WTC11 (cell line): ENCODE data around the gene ZYG11B. TPM values are rescaled to one million over a fixed set of nuclear protein-coding genes. Genes with fewer than 3 reads are reported as not detected.
"Not testable (repeated sequence)": the region's sequence is repeated elsewhere in the genome, so short reads cannot be mapped to it uniquely, and the experiment has no call there.

Experiments
- ATAC-seq: fragments of 200-7000 bp; cut with Tn5 transposase; 2 replicates; pipeline ENCODE4 v1.10.0; 2021; ENCODE audit warnings: mild to moderate bottlenecking, moderate library complexity
- CTCF ChIA-PET: fragments of 300-600 bp; sonication (Branson Sonifier 250); formaldehyde crosslinking; loops from one replicate; lab custom pipeline; 2021; ENCODE audit warnings: antibody characterized with exemption; lab: Charles Lee
- POLR2A ChIA-PET: fragments of 350-600 bp; sonication (Branson Sonifier 250); formaldehyde crosslinking; loops from one replicate; lab custom pipeline; 2021; ENCODE audit warnings: antibody characterized with exemption; lab: Charles Lee
- DNase-seq: peaks from one replicate; pipeline ENCODE4 v3.0.0; 2021; ENCODE audit warnings: low spot score
- H3K27ac Mint-ChIP-seq: 2 replicates; pipeline ENCODE4 v1.8.0; 2021; ENCODE audit warnings: mixed read lengths
- H3K27me3 Mint-ChIP-seq: 2 replicates; pipeline ENCODE4 v1.8.0; 2021; ENCODE audit warnings: low read depth, mild to moderate bottlenecking, moderate library complexity, mixed read lengths
- H3K36me3 Mint-ChIP-seq: 2 replicates; pipeline ENCODE4 v1.8.0; 2021; ENCODE audit warnings: mixed read lengths
- H3K4me1 Mint-ChIP-seq: 2 replicates; pipeline ENCODE4 v1.8.0; 2022; ENCODE audit warnings: mixed read lengths
- H3K4me3 Mint-ChIP-seq: 2 replicates; pipeline ENCODE4 v1.8.0; 2021; ENCODE audit warnings: mild to moderate bottlenecking, moderate library complexity, mixed read lengths
- H3K9me3 Mint-ChIP-seq: 2 replicates; pipeline ENCODE4 v1.8.0; 2021; ENCODE audit warnings: mixed read lengths
- FOXP4 ChIP-seq: sonication (generic); formaldehyde crosslinking; IDR thresholded peaks from 2 replicates; pipeline ENCODE4 v1.8.0; 2022; ENCODE audit warnings: mild to moderate bottlenecking, missing genetic modification reagents
- GABPB1 ChIP-seq: sonication (generic); formaldehyde crosslinking; IDR thresholded peaks from 2 replicates; pipeline ENCODE4 v1.8.1; 2023; ENCODE audit warnings: mild to moderate bottlenecking, missing genetic modification reagents
- GTF2I ChIP-seq: fragments of 250-450 bp; sonication (Bioruptor Pico); conservative IDR thresholded peaks from 2 replicates; pipeline ENCODE4 v1.4.0; 2021; ENCODE audit warnings: mild to moderate bottlenecking
- JAZF1 ChIP-seq: fragments of 250-450 bp; sonication (Bioruptor Pico); IDR thresholded peaks from 2 replicates; pipeline ENCODE4 v1.9.0; 2021; ENCODE audit warnings: moderate library complexity, mild to moderate bottlenecking, inconsistent platforms
- KAT7 ChIP-seq: sonication (generic); formaldehyde crosslinking; IDR thresholded peaks from 2 replicates; pipeline ENCODE4 v1.8.1; 2023; ENCODE audit warnings: missing genetic modification reagents, mild to moderate bottlenecking, borderline replicate concordance
- NFATC4 ChIP-seq: fragments of 250-450 bp; sonication (Bioruptor Pico); IDR thresholded peaks from 2 replicates; pipeline ENCODE4 v1.9.0; 2021; ENCODE audit warnings: mild to moderate bottlenecking
- TEAD1 ChIP-seq: sonication (generic); formaldehyde crosslinking; IDR thresholded peaks from 2 replicates; pipeline ENCODE4 v1.8.0; 2022; ENCODE audit warnings: mild to moderate bottlenecking, missing genetic modification reagents
- TP53 ChIP-seq: sonication (generic); formaldehyde crosslinking; IDR thresholded peaks from 2 replicates; pipeline ENCODE4 v1.8.1; 2023; ENCODE audit warnings: mild to moderate bottlenecking, missing genetic modification reagents
- ZMAT4 ChIP-seq: fragments of 250-450 bp; sonication (Bioruptor Pico); IDR thresholded peaks from 2 replicates; pipeline ENCODE4 v1.9.0; 2021; ENCODE audit warnings: mild to moderate bottlenecking
- ZNF281 ChIP-seq: sonication (generic); formaldehyde crosslinking; IDR thresholded peaks from 2 replicates; pipeline ENCODE4 v1.8.0; 2023; ENCODE audit warnings: mild to moderate bottlenecking, missing genetic modification reagents
- ZNF396 ChIP-seq: fragments of 250-450 bp; sonication (Bioruptor Pico); IDR thresholded peaks from 2 replicates; pipeline ENCODE4 v1.8.0; 2021; ENCODE audit warnings: mild to moderate bottlenecking, moderate library complexity, borderline replicate concordance
- ZNF416 ChIP-seq: fragments of 250-450 bp; sonication (Bioruptor Pico); IDR thresholded peaks from 2 replicates; pipeline ENCODE4 v1.9.0; 2021; ENCODE audit warnings: mild to moderate bottlenecking, inconsistent platforms
- ZNF425 ChIP-seq: fragments of 250-450 bp; sonication (Bioruptor Pico); conservative IDR thresholded peaks from 2 replicates; pipeline ENCODE4 v1.9.0; 2021; ENCODE audit warnings: mild to moderate bottlenecking
- total RNA-seq: library from RNA; stranded (reverse); gene quantifications from 3 replicates; pipeline ENCODE4 v1.2.3, GENCODE V29; 2021
- TF ChIP-seq, protein P1 (sequence below): sonication (generic); formaldehyde crosslinking; IDR thresholded peaks from 2 replicates; pipeline ENCODE4 v1.8.1; 2022; ENCODE audit warnings: missing genetic modification reagents, borderline replicate concordance
- TF ChIP-seq, protein P2 (sequence below): sonication (generic); formaldehyde crosslinking; IDR thresholded peaks from 2 replicates; pipeline ENCODE4 v1.8.0; 2023; ENCODE audit warnings: missing genetic modification reagents

The ZYG11B gene
- total RNA-seq, 1 experiment from 2014 or later: 19.2 TPM

GRCh38 chr1:52801011-52801410 is 74.8 kb downstream of the ZYG11B start:
- no peak for DNase-seq
- CTCF ChIA-PET: no interaction called here
- Mint-ChIP-seq H3K4me1 (no peaks in the 10 kb centered on the region), H3K27ac (no peak overlapping the region), H3K4me3 (no peak overlapping the region), H3K9me3 (no peaks in the 10 kb centered on the region), H3K36me3 (peaks cover 4% of the 10 kb centered on the region), H3K27me3 (no peaks in the 10 kb centered on the region)
- POLR2A ChIA-PET: no interaction called here
- ATAC-seq: no peak
- TF ChIP-seq ZNF281 (no peak), ZNF396 (CRISPR knock-in tag) (no peak), TP53 (CRISPR knock-in tag) (no peak), ZNF416 (CRISPR knock-in tag) (no peak), NFATC4 (no peak), JAZF1 (no peak), ZMAT4 (no peak), ZNF425 (CRISPR knock-in tag) (no peak), GTF2I (CRISPR knock-in tag) (no peak), TEAD1 (CRISPR knock-in tag) (no peak), KAT7 (CRISPR knock-in tag) (no peak)
- TF ChIP-seq, protein P1, sequence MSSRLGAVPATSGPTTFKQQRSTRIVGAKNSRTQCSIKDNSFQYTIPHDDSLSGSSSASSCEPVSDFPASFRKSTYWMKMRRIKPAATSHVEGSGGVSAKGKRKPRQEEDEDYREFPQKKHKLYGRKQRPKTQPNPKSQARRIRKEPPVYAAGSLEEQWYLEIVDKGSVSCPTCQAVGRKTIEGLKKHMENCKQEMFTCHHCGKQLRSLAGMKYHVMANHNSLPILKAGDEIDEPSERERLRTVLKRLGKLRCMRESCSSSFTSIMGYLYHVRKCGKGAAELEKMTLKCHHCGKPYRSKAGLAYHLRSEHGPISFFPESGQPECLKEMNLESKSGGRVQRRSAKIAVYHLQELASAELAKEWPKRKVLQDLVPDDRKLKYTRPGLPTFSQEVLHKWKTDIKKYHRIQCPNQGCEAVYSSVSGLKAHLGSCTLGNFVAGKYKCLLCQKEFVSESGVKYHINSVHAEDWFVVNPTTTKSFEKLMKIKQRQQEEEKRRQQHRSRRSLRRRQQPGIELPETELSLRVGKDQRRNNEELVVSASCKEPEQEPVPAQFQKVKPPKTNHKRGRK (CRISPR knock-in tag): no peak

GRCh38 chr1:52804083-52804482 is 77.8 kb downstream of the ZYG11B start:
- ATAC-seq, H3K4me1 Mint-ChIP-seq, DNase-seq, H3K4me3 Mint-ChIP-seq, H3K36me3 Mint-ChIP-seq, H3K27me3 Mint-ChIP-seq, H3K27ac Mint-ChIP-seq, POLR2A ChIA-PET, CTCF ChIA-PET, H3K9me3 Mint-ChIP-seq: not testable (repeated sequence)

- Mint-ChIP-seq H3K27me3 (no peaks in the 10 kb centered on the region), H3K4me1 (no peaks in the 10 kb centered on the region), H3K9me3 (0 out of 2 replicates have a peak, but pooled peaks cover 4% of the 10 kb centered on the region), H3K36me3 (peaks cover 18% of the 10 kb centered on the region), H3K27ac (no peak overlapping the region), H3K4me3 (no peak overlapping the region)
- TF ChIP-seq GABPB1 (peak; percentile 96), FOXP4 (no peak), ZNF416 (CRISPR knock-in tag) (no peak)
- TF ChIP-seq, protein P2, sequence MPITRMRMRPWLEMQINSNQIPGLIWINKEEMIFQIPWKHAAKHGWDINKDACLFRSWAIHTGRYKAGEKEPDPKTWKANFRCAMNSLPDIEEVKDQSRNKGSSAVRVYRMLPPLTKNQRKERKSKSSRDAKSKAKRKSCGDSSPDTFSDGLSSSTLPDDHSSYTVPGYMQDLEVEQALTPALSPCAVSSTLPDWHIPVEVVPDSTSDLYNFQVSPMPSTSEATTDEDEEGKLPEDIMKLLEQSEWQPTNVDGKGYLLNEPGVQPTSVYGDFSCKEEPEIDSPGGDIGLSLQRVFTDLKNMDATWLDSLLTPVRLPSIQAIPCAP (CRISPR knock-in tag): no peak
- ChIA-PET POLR2A (no interaction called here), CTCF (no interaction called here)
- ATAC-seq (no peak), DNase-seq (no peak)
Measured at GRCh38 chr1:52814465-52814864, 88.2 kb downstream of the ZYG11B start.

- DNase-seq, H3K27ac Mint-ChIP-seq, ATAC-seq, H3K36me3 Mint-ChIP-seq, H3K4me1 Mint-ChIP-seq, H3K4me3 Mint-ChIP-seq, H3K9me3 Mint-ChIP-seq, H3K27me3 Mint-ChIP-seq, CTCF ChIA-PET: not testable (repeated sequence)
- POLR2A ChIA-PET: interaction anchor here (0.6 kb wide), 1 partner anchor 139 kb away, joined by 5 read pairs; no protein-coding TSS in a partner anchor
Measured at GRCh38 chr1:52820830-52821229, 94.6 kb downstream of the ZYG11B start.
